Activated CD8-positive, alpha-beta memory T cell treated with anti-CD3 and anti-CD28 coated beads, Interleukin-2, amount 10 ng/mL, durations not matched to agents 7 days and 5 days (primary cell): ENCODE measurements around the gene TRAPPC14. TPM values are rescaled to one million over a fixed set of nuclear protein-coding genes. Genes with fewer than 3 reads are reported as not detected.
"Not testable (repeated sequence)": the region's sequence is repeated elsewhere in the genome, so short reads cannot be mapped to it uniquely, and the experiment has no call there.

Experiments used
- ATAC-seq: fragments of 150-1000 bp; cut with Tn5 transposase; one replicate; pipeline ENCODE4 v1.10.0; 2021; ENCODE audit warnings: moderate library complexity
- CTCF ChIA-PET: fragments of 350-600 bp; sonication (Branson Sonifier 250); formaldehyde crosslinking; loops from one replicate; lab custom pipeline; 2021; ENCODE audit warnings: antibody characterized with exemption; lab: Charles Lee
- DNase-seq: peaks from one replicate; pipeline ENCODE4 v3.0.0-alpha.2; 2020
- H3K27ac Mint-ChIP-seq: one replicate; pipeline ENCODE4 v1.8.0; 2021; ENCODE audit warnings: mild to moderate bottlenecking, mixed read lengths
- H3K27me3 Mint-ChIP-seq: one replicate; pipeline ENCODE4 v1.8.0; 2021; ENCODE audit warnings: mixed read lengths
- H3K36me3 Mint-ChIP-seq: one replicate; pipeline ENCODE4 v1.8.0; 2021; ENCODE audit warnings: mild to moderate bottlenecking, mixed read lengths
- H3K4me1 Mint-ChIP-seq: one replicate; pipeline ENCODE4 v1.8.0; 2021; ENCODE audit warnings: mixed read lengths
- H3K4me3 Mint-ChIP-seq: one replicate; pipeline ENCODE4 v1.8.0; 2021; ENCODE audit warnings: mild to moderate bottlenecking, moderate library complexity, mixed read lengths
- H3K9me3 Mint-ChIP-seq: one replicate; pipeline ENCODE4 v1.8.0; 2022; ENCODE audit warnings: low read depth, mixed read lengths
- total RNA-seq, 2 experiments: library from RNA; stranded (reverse); gene quantifications; one replicate each; pipeline ENCODE4 v1.2.3, GENCODE V29; 2021

The TRAPPC14 gene, protein sequence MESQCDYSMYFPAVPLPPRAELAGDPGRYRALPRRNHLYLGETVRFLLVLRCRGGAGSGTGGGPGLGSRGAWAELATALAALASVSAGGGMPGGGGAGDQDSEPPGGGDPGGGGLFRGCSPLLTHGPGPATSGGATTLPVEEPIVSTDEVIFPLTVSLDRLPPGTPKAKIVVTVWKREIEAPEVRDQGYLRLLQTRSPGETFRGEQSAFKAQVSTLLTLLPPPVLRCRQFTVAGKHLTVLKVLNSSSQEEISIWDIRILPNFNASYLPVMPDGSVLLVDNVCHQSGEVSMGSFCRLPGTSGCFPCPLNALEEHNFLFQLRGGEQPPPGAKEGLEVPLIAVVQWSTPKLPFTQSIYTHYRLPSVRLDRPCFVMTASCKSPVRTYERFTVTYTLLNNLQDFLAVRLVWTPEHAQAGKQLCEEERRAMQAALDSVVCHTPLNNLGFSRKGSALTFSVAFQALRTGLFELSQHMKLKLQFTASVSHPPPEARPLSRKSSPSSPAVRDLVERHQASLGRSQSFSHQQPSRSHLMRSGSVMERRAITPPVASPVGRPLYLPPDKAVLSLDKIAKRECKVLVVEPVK
- total RNA-seq, result 10 to 100 TPM; 36.8 to 43.5 TPM

DNA sequence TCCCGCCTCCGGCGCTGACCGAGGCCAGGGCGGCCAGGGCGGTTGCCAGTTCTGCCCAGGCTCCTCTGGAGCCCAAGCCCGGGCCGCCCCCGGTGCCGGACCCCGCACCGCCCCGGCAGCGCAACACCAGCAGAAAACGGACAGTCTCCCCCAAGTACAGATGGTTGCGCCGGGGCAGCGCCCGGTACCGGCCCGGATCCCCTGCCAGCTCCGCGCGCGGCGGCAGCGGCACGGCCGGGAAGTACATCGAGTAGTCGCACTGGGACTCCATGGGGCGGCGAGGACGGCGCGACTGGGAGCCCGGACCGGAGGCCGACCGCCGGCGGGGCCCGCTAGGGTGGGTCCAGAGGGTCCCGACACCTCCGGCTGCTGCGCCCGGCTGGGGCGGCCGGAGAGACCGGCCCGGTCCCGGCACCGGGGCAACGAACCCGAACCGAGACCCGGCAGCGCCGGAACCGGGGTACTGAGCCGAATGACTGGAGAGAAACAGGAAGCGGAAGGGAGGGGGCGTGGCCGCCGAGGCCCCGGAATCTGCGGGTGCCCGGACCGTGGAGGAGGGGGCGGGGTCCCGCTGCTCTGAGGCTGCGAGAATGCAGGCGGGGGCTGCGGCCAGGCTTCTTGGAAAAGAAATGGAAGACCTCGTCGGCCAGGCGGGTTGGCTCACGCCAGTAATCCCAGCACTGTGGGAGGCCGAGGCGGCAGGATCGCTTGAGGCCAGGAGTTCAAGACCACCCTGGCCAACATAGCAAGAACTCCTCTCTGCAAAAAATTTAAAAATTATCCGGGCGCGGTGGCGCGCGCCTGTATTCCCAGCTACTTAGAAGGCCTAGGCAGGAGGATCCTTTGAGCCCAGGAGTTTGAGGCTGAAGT, at the start of gene TRAPPC14:
TRAPPC14 (minus strand) TSS at position 495 of the 870 bp plus-strand sequence; CDS start at position 271, 224 bp downstream.
- ATAC-seq (peak; percentile 94), DNase-seq (peak; percentile 94)
- CTCF ChIA-PET, result interaction anchor here (0.6 to 9.7 kb wide), 5 partner anchors 10 to 1028 kb away, joined by 3 to 61 read pairs (median 7); partner anchors contain the start of genes GAL3ST4, GPC2 and STAG3
- H3K4me1 Mint-ChIP-seq, result peaks cover 48% of the 10 kb centered on the region
- no peaks in the 10 kb centered on the region for H3K27me3 Mint-ChIP-seq
- no peaks in the 10 kb centered on the region for H3K9me3 Mint-ChIP-seq
- H3K27ac Mint-ChIP-seq, result peak within 1 kb of the TSS; percentile 78
- peaks cover 23% of the 10 kb centered on the region for H3K36me3 Mint-ChIP-seq
- H3K4me3 Mint-ChIP-seq, result peak within 1 kb of the TSS; percentile 75

DNA sequence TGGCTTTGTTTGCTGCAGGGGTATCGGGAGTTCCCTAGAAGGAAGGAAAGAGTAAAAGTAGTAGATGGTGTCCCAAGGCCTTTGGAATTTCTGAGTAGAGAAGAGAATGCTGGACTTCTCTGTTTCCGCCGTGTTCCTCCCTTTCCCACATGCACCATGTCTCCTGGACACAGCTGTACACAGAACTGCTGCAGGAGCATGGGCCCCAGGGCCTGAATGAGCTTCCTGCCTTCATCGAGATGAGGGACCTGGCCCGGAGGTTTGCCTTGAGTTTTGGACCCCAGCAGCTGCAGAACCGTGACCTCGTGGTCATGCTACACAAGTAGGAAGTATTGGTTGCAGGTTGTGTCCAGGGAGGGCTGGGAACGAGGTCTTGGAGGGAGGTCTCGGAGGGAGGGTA, 45.9 kb upstream of the TRAPPC14 start:
- Mint-ChIP-seq H3K4me3 (no peak overlapping the region), H3K36me3 (peaks cover 9% of the 10 kb centered on the region), H3K27ac (no peak overlapping the region), H3K9me3 (no peaks in the 10 kb centered on the region), H3K27me3 (no peaks in the 10 kb centered on the region), H3K4me1 (peaks cover 23% of the 10 kb centered on the region)
- CTCF ChIA-PET, result interaction anchor here (0.5 to 10.0 kb wide), 3 partner anchors 17 to 245 kb away, joined by 3 to 80 read pairs (median 3); no protein-coding TSS in a partner anchor
- ATAC-seq, result no peak
- DNase-seq, result no peak

DNA sequence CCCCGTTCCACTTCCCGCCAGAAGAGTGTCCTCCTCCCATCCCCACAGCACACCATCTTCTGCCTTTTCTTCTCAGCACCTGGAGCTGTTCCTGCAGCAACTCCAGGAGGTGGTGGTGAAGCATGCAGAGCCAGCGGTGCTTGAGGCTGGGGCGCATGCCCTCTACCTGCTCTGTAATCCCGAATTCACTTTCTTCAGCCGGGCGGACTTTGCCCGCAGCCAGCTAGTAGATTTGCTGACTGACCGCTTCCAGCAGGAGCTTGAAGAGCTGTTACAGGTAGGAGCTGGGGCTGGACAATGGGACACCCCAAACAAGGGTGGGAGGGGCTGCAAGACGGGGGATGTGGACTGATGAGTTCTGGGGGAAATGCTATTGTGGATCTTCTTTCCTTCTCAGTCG, 42.2 kb upstream of the TRAPPC14 start:
- CTCF ChIA-PET, result interaction anchor here (0.6 kb wide), 1 partner anchor 12 kb away, joined by 3 read pairs; no protein-coding TSS in a partner anchor
- no peak overlapping the region for H3K27ac Mint-ChIP-seq

DNA sequence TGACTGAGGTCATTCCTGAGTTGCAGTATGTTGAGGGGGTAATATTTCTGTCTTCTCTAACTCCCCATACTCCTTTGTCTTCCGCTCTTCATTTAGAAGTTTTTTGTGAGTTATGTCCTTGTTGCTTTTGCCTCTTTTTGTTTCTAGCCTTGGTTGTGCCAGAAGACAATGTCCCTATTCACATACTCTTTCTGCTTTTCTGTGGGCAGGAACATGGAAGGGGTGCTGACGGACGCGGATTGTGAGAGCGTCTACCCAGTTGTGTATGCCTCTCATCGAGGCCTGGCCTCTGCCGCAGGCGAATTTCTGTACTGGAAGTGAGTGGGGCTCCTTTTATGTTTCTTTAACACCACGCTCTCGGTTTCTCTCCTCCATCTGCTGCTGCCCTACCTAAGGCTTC, 39.7 kb upstream of the TRAPPC14 start:
- no peaks in the 10 kb centered on the region for H3K4me1 Mint-ChIP-seq
- no peaks in the 10 kb centered on the region for H3K9me3 Mint-ChIP-seq
- peaks cover 2% of the 10 kb centered on the region for H3K27me3 Mint-ChIP-seq
- CTCF ChIA-PET, result interaction anchor here (1.2 to 2.9 kb wide), 2 partner anchors 10 to 66 kb away, joined by 4 to 7 read pairs; no protein-coding TSS in a partner anchor
- H3K4me3 Mint-ChIP-seq, result no peak overlapping the region
- H3K36me3 Mint-ChIP-seq, result peaks cover 2% of the 10 kb centered on the region
- ATAC-seq (no peak), DNase-seq (no peak)
- H3K27ac Mint-ChIP-seq, result no peak overlapping the region

More for the DNA sequence above, 42.2 kb upstream of the TRAPPC14 start:
- no peaks in the 10 kb centered on the region for H3K9me3 Mint-ChIP-seq
- peaks cover 8% of the 10 kb centered on the region for H3K4me1 Mint-ChIP-seq
- H3K36me3 Mint-ChIP-seq, result peaks cover 4% of the 10 kb centered on the region
- ATAC-seq (no peak), DNase-seq (no peak)
- peaks cover 2% of the 10 kb centered on the region for H3K27me3 Mint-ChIP-seq
- H3K4me3 Mint-ChIP-seq, result no peak overlapping the region

DNA sequence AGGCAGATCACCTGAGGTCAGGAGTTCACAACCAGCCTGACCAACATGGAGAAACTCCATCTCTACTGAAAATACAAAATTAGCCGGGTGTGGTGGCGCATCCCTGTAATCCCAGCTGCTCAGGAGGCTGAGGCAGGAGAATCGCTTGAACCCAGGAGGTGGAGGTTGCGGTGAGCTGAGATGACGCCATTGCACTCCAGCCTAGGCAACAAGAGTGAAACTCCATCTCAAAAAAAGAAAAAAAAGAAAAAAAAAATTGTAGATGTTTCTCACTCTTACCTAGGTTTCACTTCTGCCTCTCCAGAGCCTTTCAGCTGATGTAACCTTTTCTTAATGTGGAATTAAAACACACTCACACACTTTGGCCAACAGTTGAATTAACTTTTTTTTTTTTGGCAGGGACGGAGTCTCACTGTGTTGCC, 37.4 kb upstream of the TRAPPC14 start:
- DNase-seq, H3K9me3 Mint-ChIP-seq, H3K36me3 Mint-ChIP-seq, H3K4me3 Mint-ChIP-seq, H3K27ac Mint-ChIP-seq, ATAC-seq, H3K4me1 Mint-ChIP-seq, H3K27me3 Mint-ChIP-seq: not testable (repeated sequence)
- CTCF ChIA-PET, result interaction anchor here (1.2 to 3.9 kb wide), 3 partner anchors 10 to 22 kb away, joined by 3 to 21 read pairs (median 5); no protein-coding TSS in a partner anchor

DNA sequence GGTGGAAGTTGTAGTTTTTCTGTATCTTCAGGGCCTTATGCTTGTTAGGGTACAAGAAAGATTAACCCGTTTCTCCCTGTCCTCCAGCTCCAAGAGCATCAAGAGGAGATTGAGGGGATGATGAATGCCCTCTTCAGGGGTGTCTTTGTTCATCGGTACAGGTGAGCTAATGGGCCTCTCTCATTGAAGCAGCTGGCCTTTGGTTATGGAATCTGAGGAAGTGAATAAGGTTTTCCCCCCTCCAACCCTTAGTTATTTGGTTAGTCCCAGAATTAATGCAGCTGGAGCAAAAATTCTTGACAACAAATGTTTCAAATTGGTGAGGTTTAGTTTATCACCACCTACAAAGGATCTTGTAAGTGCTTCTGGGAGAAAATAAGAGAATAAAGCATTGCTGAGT, 36.7 kb upstream of the TRAPPC14 start:
- no peak for DNase-seq
- peaks cover 11% of the 10 kb centered on the region for H3K4me1 Mint-ChIP-seq
- no peak for ATAC-seq

DNA sequence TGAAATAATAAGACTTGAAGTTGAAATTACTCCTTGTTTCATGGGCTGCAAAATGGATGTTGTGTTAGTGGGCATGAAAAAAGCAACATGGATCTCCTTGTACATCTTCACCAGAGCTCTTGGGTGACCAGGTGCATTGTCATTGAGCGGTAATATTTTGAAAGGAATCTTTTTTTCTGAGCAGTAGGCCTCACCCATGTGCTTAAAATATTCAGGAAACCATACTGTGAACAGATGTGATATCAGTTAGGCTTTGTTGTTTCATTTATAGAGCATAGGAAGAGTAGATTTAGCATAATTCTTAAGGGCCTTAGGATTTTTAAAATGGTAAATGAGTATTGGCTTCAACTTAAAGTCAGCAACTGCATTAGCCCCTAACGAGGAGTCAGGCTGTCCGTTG, 34.4 kb upstream of the TRAPPC14 start:
- Mint-ChIP-seq H3K9me3 (no peaks in the 10 kb centered on the region), H3K4me3 (no peak overlapping the region), H3K27ac (no peak overlapping the region), H3K27me3 (no peaks in the 10 kb centered on the region), H3K36me3 (no peaks in the 10 kb centered on the region), H3K4me1 (peaks cover 17% of the 10 kb centered on the region)
- ATAC-seq (no peak), DNase-seq (no peak)
- CTCF ChIA-PET, result interaction anchor here (2.0 to 3.9 kb wide), 2 partner anchors 16 to 24 kb away, joined by 7 to 21 read pairs; no protein-coding TSS in a partner anchor

More for the DNA sequence above, 36.7 kb upstream of the TRAPPC14 start:
- Mint-ChIP-seq H3K27me3 (peaks cover 2% of the 10 kb centered on the region), H3K27ac (no peak overlapping the region), H3K9me3 (no peaks in the 10 kb centered on the region), H3K36me3 (no peaks in the 10 kb centered on the region), H3K4me3 (no peak overlapping the region)
- CTCF ChIA-PET, result interaction anchor here (0.8 to 3.9 kb wide), 6 partner anchors 9 to 63 kb away, joined by 3 to 21 read pairs (median 4); no protein-coding TSS in a partner anchor

DNA sequence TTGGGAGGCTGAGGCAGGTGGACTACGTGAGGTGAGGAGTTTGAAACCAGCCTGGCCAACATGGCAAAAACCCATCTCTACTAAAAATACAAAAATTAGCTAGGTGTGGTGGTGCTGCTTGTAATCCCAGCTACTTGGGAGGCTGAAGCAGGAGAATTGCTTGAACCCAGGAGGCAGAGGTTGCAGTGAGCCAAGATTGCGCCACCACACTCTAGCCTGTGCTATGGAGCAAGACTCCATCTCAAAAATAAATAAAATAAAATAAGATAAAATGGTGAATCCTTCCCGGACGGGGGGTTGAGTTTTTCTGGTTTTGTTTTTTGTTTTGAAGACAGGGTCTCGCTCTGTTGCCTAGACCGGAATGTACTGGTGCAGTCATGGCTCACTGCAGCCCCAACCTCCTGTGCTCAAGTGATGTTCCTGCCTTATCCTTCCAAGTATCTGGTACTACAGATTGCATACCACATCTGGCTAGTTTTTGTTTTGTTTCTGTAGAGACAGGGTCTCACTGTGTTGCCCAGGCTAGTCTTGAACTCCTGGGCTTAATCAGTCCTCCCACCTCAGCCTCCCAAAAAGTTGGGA, 33.8 kb upstream of the TRAPPC14 start:
- H3K4me1 Mint-ChIP-seq, result peaks cover 17% of the 10 kb centered on the region
- H3K36me3 Mint-ChIP-seq, H3K27me3 Mint-ChIP-seq, H3K9me3 Mint-ChIP-seq, H3K4me3 Mint-ChIP-seq, H3K27ac Mint-ChIP-seq, DNase-seq, ATAC-seq: not testable (repeated sequence)
- CTCF ChIA-PET, result interaction anchor here (2.0 to 3.9 kb wide), 2 partner anchors 17 to 25 kb away, joined by 7 to 21 read pairs; no protein-coding TSS in a partner anchor

DNA sequence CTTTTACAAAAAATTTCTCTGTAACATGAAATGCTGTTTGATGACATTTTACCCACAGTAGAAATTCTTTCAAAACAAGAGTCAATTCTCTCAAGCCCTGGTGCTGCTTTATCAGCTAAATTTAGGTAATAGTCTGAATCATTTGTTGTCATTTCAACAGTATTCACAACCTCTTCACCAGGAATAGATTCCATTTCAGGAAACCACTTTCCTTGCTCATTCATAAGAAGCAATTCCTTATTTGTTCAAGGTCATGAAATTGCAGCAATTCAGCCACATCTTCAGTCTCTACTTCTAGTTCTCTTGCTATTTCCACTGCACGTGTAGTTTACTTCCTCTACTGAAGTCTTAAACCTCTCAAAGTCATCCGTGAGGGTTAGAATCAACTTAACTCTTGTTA, 33.3 kb upstream of the TRAPPC14 start:
- H3K36me3 Mint-ChIP-seq, result no peaks in the 10 kb centered on the region
- CTCF ChIA-PET, result no interaction called here
- ATAC-seq, result no peak
- no peak overlapping the region for H3K4me3 Mint-ChIP-seq
- H3K27ac Mint-ChIP-seq, result no peak overlapping the region
- no peaks in the 10 kb centered on the region for H3K9me3 Mint-ChIP-seq
- DNase-seq, result no peak
- H3K4me1 Mint-ChIP-seq, result peaks cover 17% of the 10 kb centered on the region
- no peaks in the 10 kb centered on the region for H3K27me3 Mint-ChIP-seq

DNA sequence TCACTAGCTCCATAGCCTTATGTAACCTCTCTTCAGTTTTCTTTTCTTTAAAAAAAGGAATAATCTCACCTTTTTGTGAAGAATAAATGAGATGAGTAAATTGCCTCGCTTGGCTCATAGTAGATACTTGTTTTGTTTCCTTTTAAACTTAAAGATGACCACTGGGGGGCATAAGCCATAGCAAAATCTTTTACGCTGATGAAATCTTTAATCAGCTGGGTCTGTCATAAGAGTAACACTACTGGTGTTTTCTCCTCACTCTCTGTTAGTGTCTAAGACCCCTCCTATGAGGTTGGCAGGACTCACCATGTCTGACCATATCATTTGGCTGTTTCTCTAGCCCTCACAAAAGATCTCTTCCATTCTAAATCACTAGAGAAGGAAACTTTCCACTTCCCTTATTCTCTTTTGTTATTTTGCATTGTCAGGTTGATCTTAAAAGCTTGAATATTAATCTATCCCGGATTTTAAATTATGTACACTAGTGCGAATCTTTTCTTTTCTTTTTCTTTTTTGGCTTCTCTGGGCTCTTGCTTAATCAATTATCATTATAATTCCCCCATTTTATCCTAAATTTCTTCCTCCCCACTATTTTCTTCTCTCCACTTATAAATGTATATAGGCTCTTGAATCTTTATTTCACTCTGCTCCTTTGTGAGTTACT, 31.7 kb upstream of the TRAPPC14 start:
- Mint-ChIP-seq H3K9me3 (no peaks in the 10 kb centered on the region), H3K27me3 (no peaks in the 10 kb centered on the region), H3K4me3 (no peak overlapping the region), H3K36me3 (no peaks in the 10 kb centered on the region), H3K27ac (peak overlapping the region; percentile 48), H3K4me1 (peaks cover 17% of the 10 kb centered on the region)
- ATAC-seq, result peak; percentile 92
- CTCF ChIA-PET, result interaction anchor here (0.7 to 6.5 kb wide), 14 partner anchors 8 to 217 kb away, joined by 3 to 80 read pairs (median 4); partner anchors contain the start of genes GAL3ST4, GPC2, LAMTOR4 and PVRIG
- no peak for DNase-seq

DNA sequence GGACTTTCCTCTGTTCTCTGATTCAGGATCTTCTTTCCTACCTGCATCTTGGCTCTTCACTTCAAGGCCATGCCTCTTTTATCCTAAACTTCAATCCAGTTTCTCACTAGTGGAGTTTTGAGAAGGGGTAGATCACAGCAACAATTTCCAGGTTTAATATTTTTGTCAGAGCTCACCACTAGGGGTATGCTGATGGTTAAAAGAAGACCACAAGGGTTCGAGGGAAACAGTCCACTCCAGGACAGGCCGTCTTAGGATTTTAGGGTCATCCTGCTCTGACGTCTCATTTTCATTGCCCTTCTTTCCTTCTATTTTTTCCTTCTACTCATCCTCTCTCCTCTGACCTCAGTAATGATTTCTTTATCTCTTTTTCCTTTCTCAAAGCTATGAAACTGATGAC, 30.5 kb upstream of the TRAPPC14 start:
- DNase-seq, result no peak
- no peaks in the 10 kb centered on the region for H3K9me3 Mint-ChIP-seq
- no peak overlapping the region for H3K27ac Mint-ChIP-seq
- CTCF ChIA-PET, result interaction anchor here (1.1 to 6.5 kb wide), 9 partner anchors 12 to 56 kb away, joined by 3 to 80 read pairs (median 7); partner anchors contain the start of genes GAL3ST4, GPC2, LAMTOR4 and PVRIG
- no peak for ATAC-seq
- peaks cover 17% of the 10 kb centered on the region for H3K4me1 Mint-ChIP-seq
- H3K36me3 Mint-ChIP-seq, result no peaks in the 10 kb centered on the region
- no peaks in the 10 kb centered on the region for H3K27me3 Mint-ChIP-seq
- no peak overlapping the region for H3K4me3 Mint-ChIP-seq

DNA sequence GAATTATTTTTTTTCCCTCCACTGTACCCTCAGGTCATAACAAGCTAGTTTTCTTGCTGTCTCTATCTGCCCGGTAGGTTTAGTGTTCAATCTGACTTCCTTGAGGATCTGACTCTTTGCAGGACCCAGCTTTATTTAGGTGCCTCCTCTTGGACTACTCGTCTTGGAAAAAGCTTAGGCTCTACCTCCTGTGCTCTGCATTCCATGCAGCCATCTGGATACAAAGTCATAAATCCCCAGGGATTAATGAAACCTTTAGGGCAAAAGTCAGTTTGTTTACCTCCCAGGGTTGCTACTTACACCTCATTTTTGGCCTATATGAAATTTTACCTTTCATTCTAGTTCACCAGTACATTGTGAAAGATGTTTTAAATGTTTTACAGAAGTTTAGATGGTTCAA, 27.2 kb upstream of the TRAPPC14 start:
- CTCF ChIA-PET, result interaction anchor here (0.8 to 6.5 kb wide), 4 partner anchors 10 to 52 kb away, joined by 3 to 80 read pairs (median 5); no protein-coding TSS in a partner anchor

More for the DNA sequence above, 27.2 kb upstream of the TRAPPC14 start:
- peaks cover 32% of the 10 kb centered on the region for H3K4me1 Mint-ChIP-seq
- no peak for ATAC-seq
- no peaks in the 10 kb centered on the region for H3K9me3 Mint-ChIP-seq
- DNase-seq, result no peak
- no peaks in the 10 kb centered on the region for H3K27me3 Mint-ChIP-seq
- peaks cover 3% of the 10 kb centered on the region for H3K36me3 Mint-ChIP-seq
- H3K27ac Mint-ChIP-seq, result no peak overlapping the region
- H3K4me3 Mint-ChIP-seq, result no peak overlapping the region
